Measurements from ENCODE around the gene DNAH14.

DNA sequence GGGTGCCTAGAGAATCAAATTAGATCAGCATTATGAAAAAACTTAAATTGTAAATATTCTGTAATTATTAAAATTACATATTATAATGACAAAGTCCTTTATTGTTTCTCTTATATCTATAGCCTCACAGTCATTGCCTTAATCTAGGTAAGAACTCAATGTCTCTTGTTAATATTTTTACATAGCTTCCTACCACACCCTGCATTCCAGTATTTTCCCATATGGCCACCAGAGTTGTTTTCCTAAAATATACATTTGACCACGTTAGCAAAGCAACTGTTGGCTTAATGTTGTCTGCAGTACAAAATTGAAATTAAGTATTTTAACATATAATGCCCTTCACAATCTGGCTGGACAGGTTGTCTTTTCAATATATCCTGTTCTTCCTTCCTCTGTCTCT lies 230.3 kb downstream of the DNAH14 start:
- TF ChIP-seq, protein P1, sequence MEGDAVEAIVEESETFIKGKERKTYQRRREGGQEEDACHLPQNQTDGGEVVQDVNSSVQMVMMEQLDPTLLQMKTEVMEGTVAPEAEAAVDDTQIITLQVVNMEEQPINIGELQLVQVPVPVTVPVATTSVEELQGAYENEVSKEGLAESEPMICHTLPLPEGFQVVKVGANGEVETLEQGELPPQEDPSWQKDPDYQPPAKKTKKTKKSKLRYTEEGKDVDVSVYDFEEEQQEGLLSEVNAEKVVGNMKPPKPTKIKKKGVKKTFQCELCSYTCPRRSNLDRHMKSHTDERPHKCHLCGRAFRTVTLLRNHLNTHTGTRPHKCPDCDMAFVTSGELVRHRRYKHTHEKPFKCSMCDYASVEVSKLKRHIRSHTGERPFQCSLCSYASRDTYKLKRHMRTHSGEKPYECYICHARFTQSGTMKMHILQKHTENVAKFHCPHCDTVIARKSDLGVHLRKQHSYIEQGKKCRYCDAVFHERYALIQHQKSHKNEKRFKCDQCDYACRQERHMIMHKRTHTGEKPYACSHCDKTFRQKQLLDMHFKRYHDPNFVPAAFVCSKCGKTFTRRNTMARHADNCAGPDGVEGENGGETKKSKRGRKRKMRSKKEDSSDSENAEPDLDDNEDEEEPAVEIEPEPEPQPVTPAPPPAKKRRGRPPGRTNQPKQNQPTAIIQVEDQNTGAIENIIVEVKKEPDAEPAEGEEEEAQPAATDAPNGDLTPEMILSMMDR (conservative IDR thresholded peaks at IDR 0.05; ENCODE audit: low read depth, low read length) = no peak
- TF ChIP-seq POLR2A (IDR thresholded peaks at IDR 0.05; ENCODE audit: low read depth, low read length) = no peak

Data from IMR-90 (cell line).